ENCODE data around the gene CASP3. TPM values are rescaled to one million over a fixed set of nuclear protein-coding genes. Genes with fewer than 3 reads are reported as not detected.
"Not testable (repeated sequence)": the region's sequence is repeated elsewhere in the genome, so short reads cannot be mapped to it uniquely, and the experiment has no call there.

The CASP3 gene
- total RNA-seq, 2 donors from 2014 or later, result 11.4 to 17.5 TPM

- H3K4me3 ChIP-seq, result no peak overlapping the region
- no peak for TF ChIP-seq CTCF (IDR thresholded peaks at IDR 0.05)
- no peak overlapping the region for H3K27ac ChIP-seq
- H3K4me1 ChIP-seq (ENCODE audit: control insufficient read depth in 1 of 2, low read depth in 2 of 2), result no peaks in the 10 kb centered on the region
- H3K36me3 ChIP-seq, result no peaks in the 10 kb centered on the region
- no peaks in the 10 kb centered on the region for H3K27me3 ChIP-seq (replicated peaks; ENCODE audit: insufficient read depth)
- ATAC-seq (ENCODE audit: insufficient number of reproducible peaks, low FRiP score, low read depth) (no peak), DNase-seq (ENCODE audit: low spot score) (no peak)
- no peaks in the 10 kb centered on the region for H3K9me3 ChIP-seq
Measured at GRCh38 chr4:184593461-184593860, 55.8 kb downstream of the CASP3 start.

GRCh38 chr4:184591747-184592270, 57.4 kb downstream of the CASP3 start:
- not testable (repeated sequence) for ATAC-seq (ENCODE audit: insufficient number of reproducible peaks, low FRiP score, low read depth); H3K4me1 ChIP-seq (ENCODE audit: control insufficient read depth in 1 of 2, low read depth in 2 of 2); H3K4me3 ChIP-seq; H3K36me3 ChIP-seq; H3K9me3 ChIP-seq; H3K27ac ChIP-seq; DNase-seq (ENCODE audit: low spot score); H3K27me3 ChIP-seq (replicated peaks; ENCODE audit: insufficient read depth)

GRCh38 chr4:184591070-184591677, 58.1 kb downstream of the CASP3 start:
- Histone ChIP-seq H3K9me3 (no peaks in the 10 kb centered on the region), H3K27me3 (replicated peaks; ENCODE audit: insufficient read depth) (no peaks in the 10 kb centered on the region), H3K36me3 (no peaks in the 10 kb centered on the region), H3K27ac (no peak overlapping the region), H3K4me3 (no peak overlapping the region), H3K4me1 (ENCODE audit: control insufficient read depth in 1 of 2, low read depth in 2 of 2) (no peaks in the 10 kb centered on the region)
- TF ChIP-seq CTCF (IDR thresholded peaks at IDR 0.05), result no peak
- ATAC-seq (ENCODE audit: insufficient number of reproducible peaks, low FRiP score, low read depth) (no peak), DNase-seq (ENCODE audit: low spot score) (no peak)

GRCh38 chr4:184590196-184590595, 59.1 kb downstream of the CASP3 start:
- ATAC-seq (ENCODE audit: insufficient number of reproducible peaks, low FRiP score, low read depth) (no peak), DNase-seq (ENCODE audit: low spot score) (no peak)
- no peak overlapping the region for H3K4me3 ChIP-seq
- H3K9me3 ChIP-seq, result no peaks in the 10 kb centered on the region
- no peaks in the 10 kb centered on the region for H3K4me1 ChIP-seq (ENCODE audit: control insufficient read depth in 1 of 2, low read depth in 2 of 2)
- no peaks in the 10 kb centered on the region for H3K27me3 ChIP-seq (replicated peaks; ENCODE audit: insufficient read depth)
- no peaks in the 10 kb centered on the region for H3K36me3 ChIP-seq
- TF ChIP-seq CTCF (IDR thresholded peaks at IDR 0.05), result no peak
- no peak overlapping the region for H3K27ac ChIP-seq

GRCh38 chr4:184588893-184589292, 60.4 kb downstream of the CASP3 start:
- Histone ChIP-seq H3K36me3 (no peaks in the 10 kb centered on the region), H3K4me3 (no peak overlapping the region), H3K27ac (no peak overlapping the region), H3K4me1 (ENCODE audit: control insufficient read depth in 1 of 2, low read depth in 2 of 2) (no peaks in the 10 kb centered on the region), H3K9me3 (no peaks in the 10 kb centered on the region), H3K27me3 (replicated peaks; ENCODE audit: insufficient read depth) (no peaks in the 10 kb centered on the region)
- ATAC-seq (ENCODE audit: insufficient number of reproducible peaks, low FRiP score, low read depth) (no peak), DNase-seq (ENCODE audit: low spot score) (no peak)
- no peak for TF ChIP-seq CTCF (IDR thresholded peaks at IDR 0.05)

- H3K4me3 ChIP-seq, result no peak overlapping the region
- ATAC-seq (ENCODE audit: insufficient number of reproducible peaks, low FRiP score, low read depth) (no peak), DNase-seq (ENCODE audit: low spot score) (no peak)
- H3K4me1 ChIP-seq (ENCODE audit: control insufficient read depth in 1 of 2, low read depth in 2 of 2), result no peaks in the 10 kb centered on the region
- no peaks in the 10 kb centered on the region for H3K27me3 ChIP-seq (replicated peaks; ENCODE audit: insufficient read depth)
- H3K9me3 ChIP-seq, result no peaks in the 10 kb centered on the region
- H3K36me3 ChIP-seq, result no peaks in the 10 kb centered on the region
- no peak for TF ChIP-seq CTCF (IDR thresholded peaks at IDR 0.05)
- H3K27ac ChIP-seq, result no peak overlapping the region
Measured at GRCh38 chr4:184587701-184588100, 61.5 kb downstream of the CASP3 start.

Data from thoracic aorta (tissue), 2 donors.